Measurements from ENCODE around the gene SUPT4H1. TPM values are rescaled to one million over a fixed set of nuclear protein-coding genes. Genes with fewer than 3 reads are reported as not detected.
A peak's percentile ranks its signal among the peaks of the same experiment; 100 is the strongest.

Gene SUPT4H1
- total and polyA plus RNA-seq, 9 of the 15 experiments (the other 6 are each of a cell fraction or from before 2014, with no cell fraction given), result 62.1 to 320 (median 117) TPM

- TF ChIP-seq REST (IDR thresholded peaks at IDR 0.05; ENCODE audit: borderline replicate concordance) (no peak), REST (CRISPR knock-in tag; IDR thresholded peaks at IDR 0.05; ENCODE audit: low read depth) (no peak), CCNT2 (IDR thresholded peaks at IDR 0.05; ENCODE audit: borderline replicate concordance, extremely low read depth, insufficient read length, low read depth, low read length) (peak; percentile 19), GABPB2 (CRISPR knock-in tag; conservative IDR thresholded peaks at IDR 0.05) (no peak), E2F5 (CRISPR knock-in tag; IDR thresholded peaks at IDR 0.05) (peak; percentile 96), ZNF77 (CRISPR knock-in tag; IDR thresholded peaks at IDR 0.05) (no peak), TAF7 (tag; IDR thresholded peaks at IDR 0.05) (no peak), ZBTB11 (CRISPR knock-in tag; IDR thresholded peaks at IDR 0.05) (peak in 1 of 3 experiments; percentile 2; a peak in 1 of 6 replicates), TRIM24 (IDR thresholded peaks at IDR 0.05) (no peak), TFE3 (CRISPR knock-in tag; IDR thresholded peaks at IDR 0.05) (no peak), FUS (optimal IDR thresholded peaks at IDR 0.05; ENCODE audit: low read depth, low read length) (no peak)
These were observed 21.4 kb downstream of the SUPT4H1 start (continued) for GRCh38 chr17:58330538-58330996.
